ENCODE measurements around the gene BRAF.
"Not testable (repeated sequence)": the region's sequence is repeated elsewhere in the genome, so short reads cannot be mapped to it uniquely, and the experiment has no call there.

BRAF gene

GRCh38 chr7:140917258-140917657 is 7.5 kb downstream of the BRAF start:
- DNase-seq = no peak

GRCh38 chr7:140915935-140916555 is 8.7 kb downstream of the BRAF start:
- DNase-seq = no peak

- DNase-seq = no peak
Measured at GRCh38 chr7:140914083-140914482, 10.6 kb downstream of the BRAF start.

GRCh38 chr7:140913596-140913928 is 11.2 kb downstream of the BRAF start:
- not testable (repeated sequence) for DNase-seq

GRCh38 chr7:140911746-140912145 is 13.0 kb downstream of the BRAF start:
- DNase-seq = no peak

GRCh38 chr7:140909476-140910161 is 15.1 kb downstream of the BRAF start:
- DNase-seq = no peak

- no peak for DNase-seq
Measured at GRCh38 chr7:140908361-140908760, 16.4 kb downstream of the BRAF start.

- no peak for DNase-seq
Measured at GRCh38 chr7:140903741-140904480, 20.8 kb downstream of the BRAF start.

- no peak for DNase-seq
Measured at GRCh38 chr7:140902303-140902953, 22.3 kb downstream of the BRAF start.

- no peak for DNase-seq
Measured at GRCh38 chr7:140901941-140902302, 22.8 kb downstream of the BRAF start.

GRCh38 chr7:140899883-140900282 is 24.8 kb downstream of the BRAF start:
- peak; percentile 72 for DNase-seq

- peak; percentile 54 for DNase-seq
Measured at GRCh38 chr7:140898786-140899536, 25.8 kb downstream of the BRAF start.

- DNase-seq = no peak
Measured at GRCh38 chr7:140896996-140897395, 27.7 kb downstream of the BRAF start.

GRCh38 chr7:140889645-140890044 is 35.1 kb downstream of the BRAF start:
- peak; percentile 65 for DNase-seq

- no peak for DNase-seq
Measured at GRCh38 chr7:140889150-140889549, 35.6 kb downstream of the BRAF start.

- no peak for DNase-seq
Measured at GRCh38 chr7:140888087-140888486, 36.6 kb downstream of the BRAF start.

GRCh38 chr7:140885735-140886334 is 38.9 kb downstream of the BRAF start:
- no peak for DNase-seq

- DNase-seq = no peak
Measured at GRCh38 chr7:140883378-140883777, 41.4 kb downstream of the BRAF start.

- not testable (repeated sequence) for DNase-seq
Measured at GRCh38 chr7:140882834-140883233, 41.9 kb downstream of the BRAF start.

GRCh38 chr7:140881507-140882228 is 43.1 kb downstream of the BRAF start:
- DNase-seq = no peak

- DNase-seq = no peak
Measured at GRCh38 chr7:140877249-140877524, 47.5 kb downstream of the BRAF start.

Data from NCI-H2171 treated with DMSO at 0.1 percent for 48 hours (cell line).